ENCODE data around the gene MSMB.

The MSMB gene

DNA sequence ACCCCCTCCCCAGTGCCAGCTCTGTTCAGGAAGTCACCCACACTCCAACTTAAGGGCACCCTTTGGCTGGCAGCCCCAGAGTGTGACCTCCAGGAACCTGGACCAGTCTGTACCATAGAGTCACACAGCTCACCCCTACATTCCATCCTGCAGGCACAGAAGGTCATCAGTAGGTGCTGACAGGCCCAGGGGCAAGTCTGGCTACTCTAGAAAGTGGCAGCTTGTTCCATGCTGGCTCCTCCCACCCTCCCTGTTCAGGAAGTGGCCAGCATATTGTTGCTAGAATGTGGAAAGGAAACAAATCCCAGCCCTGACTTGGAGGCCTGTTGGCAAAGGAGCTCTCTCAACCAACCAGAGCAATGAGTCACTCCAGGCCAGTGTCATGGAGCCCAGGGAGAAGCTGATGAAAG lies 12.5 kb downstream of the MSMB start:
- peak; percentile 21 for DNase-seq (ENCODE audit: low spot score)

DNA sequence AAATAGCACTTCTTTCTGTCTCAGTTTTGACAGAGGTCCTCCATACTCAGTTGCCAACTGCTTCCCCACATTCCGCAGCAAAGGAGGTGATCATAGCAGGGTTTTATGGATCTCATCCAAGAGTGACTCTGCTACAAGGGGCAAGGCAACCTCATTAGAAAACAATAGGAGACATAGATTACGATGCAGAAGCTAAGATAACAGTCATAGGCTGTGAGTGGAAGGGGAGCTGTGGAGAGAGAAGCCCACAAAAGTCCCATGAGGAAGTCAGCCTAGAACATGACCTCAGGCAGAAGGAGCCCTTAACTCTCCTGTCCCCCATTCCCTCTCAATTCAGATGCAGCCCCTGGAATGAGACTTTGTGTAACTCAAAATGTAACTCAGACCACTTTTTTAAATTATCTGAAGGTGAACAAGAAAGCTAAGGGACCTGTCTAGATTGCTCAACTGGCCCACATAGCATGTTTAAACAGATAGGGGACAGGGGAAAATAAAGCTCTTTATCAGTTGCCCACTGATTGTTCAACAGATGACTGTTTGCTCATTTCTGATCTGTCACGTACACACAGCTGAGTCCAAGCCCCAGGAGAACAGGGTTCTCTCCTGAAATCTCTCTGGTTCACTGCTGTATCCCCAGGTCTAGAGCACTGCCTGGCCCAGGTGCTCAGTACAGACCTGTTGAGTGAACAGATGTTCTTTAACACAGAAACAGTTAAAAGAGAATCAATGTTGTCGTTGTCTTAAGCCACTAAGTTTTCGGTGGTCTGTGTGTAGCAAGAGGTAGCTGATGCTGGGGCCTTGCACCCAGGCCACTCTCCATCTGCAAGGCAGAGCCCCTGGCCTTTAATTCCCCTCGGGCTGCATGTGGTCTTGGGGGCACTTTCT lies 14.2 kb downstream of the MSMB start:
- no peak for DNase-seq (ENCODE audit: low spot score)

DNA sequence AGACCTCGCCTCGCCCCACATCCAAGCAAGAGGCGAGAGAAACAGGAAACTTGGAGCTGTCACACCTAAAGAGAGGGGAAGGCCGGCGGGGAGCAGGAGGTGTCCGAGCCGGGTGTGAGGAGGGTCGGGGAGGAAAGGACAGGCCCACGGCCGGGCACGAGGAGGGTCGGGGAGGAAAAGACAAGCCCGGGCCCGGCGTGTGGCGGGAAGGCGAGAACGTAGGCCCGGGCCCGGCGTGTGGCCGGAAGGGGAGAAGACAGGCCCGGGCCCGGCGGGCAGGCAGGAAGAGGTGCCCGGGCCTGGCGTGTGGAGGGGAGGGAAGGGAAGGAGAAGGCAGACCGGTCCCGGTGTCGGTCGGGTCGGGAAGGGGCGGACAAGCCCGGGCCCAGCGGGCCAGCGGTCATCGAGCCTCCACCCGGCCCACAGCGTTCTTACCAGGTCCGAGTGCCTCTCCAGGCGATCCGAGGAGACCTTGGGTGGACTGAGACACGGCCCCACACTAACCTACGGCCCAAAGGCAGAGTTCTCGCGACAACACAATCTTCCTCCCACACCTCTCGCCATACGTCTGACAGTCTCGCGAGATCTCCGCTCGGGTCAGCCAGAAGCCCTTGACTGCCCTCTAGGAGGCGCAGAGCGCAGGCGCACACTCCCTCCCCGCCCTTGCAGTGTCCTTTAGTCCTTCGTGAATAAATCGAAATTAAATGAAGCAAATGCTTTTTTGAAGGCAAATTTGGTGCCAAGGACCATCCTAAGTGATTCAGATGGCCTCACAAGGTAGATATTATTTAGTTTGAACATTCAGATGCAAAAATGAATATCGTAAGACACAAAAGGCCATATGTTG lies 15.8 kb downstream of the MSMB start, which contains the start of gene NCOA4:
Gene NCOA4 (minus strand): TSS at position 533 of the 847 bp plus-strand sequence. CDS start 13,943 bp downstream, outside the sequence.
- peak; percentile 98 for DNase-seq (ENCODE audit: low spot score)

DNA sequence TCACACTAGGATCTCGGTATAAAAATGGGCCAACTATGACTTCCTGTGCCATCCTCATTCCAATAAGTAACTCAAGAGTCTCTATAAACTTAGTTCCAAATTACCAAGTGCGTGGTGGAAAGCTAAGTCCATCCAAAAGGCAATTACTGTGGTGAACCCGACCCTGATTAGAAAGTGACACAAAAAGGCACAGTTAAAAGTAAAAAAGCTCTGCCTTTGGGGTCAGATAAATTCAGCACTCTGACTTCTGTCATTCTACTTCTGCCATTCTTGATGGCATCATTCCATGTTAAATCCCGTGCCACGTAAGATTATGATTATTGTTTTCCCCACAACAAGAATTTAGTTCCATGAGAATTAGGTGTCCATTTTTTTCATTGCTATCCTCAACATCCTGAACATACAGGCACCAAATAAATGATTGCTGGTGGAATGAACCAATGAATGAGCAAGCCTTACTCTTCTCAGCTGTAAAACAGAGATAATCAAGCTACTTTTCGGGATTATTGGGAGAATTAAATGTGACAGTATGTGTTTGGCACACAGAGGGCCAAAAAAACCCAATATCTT lies 16.5 kb downstream of the MSMB start:
- no peak for DNase-seq (ENCODE audit: low spot score)

DNA sequence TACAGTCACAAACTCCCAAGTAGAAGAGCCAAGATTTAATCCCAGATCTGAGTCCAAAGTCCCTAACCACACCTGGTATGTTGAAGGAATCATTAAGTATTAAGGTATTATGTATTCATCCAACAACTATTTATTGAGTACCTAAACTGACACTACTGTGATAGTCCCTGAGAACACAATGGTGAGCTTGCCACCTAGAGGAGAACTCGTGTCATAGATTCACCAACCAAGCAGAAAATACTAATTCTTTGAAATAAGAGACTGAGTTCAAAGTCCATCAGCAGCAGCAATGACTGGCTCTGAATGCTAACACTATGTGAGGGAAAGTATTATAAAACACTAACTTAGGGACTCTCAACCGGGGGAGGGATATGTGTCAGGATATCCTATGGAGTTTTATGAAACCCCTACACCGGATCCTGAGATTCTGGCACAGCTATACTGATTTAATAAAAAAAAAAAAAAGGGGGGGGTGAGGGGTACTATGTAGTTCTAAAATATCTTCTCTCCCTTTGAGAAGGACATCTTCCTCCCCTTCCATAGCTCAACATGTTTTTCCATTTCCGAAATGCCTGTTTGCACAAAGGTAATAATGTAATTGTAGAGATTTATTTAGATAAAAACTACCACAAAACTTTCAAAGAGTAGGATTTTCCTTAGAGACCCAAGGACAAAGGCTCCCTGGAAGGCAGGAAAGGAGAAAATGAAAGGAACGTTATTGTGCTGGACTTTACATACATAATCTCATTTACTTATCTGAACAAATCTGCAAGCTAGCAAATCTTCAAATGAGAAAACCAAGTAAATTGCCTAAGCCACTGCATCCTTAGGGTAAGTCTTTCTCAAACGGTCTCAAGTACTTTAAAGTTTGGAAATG lies 17.2 kb downstream of the MSMB start:
- peak; percentile 87 for DNase-seq (ENCODE audit: low spot score)

DNA sequence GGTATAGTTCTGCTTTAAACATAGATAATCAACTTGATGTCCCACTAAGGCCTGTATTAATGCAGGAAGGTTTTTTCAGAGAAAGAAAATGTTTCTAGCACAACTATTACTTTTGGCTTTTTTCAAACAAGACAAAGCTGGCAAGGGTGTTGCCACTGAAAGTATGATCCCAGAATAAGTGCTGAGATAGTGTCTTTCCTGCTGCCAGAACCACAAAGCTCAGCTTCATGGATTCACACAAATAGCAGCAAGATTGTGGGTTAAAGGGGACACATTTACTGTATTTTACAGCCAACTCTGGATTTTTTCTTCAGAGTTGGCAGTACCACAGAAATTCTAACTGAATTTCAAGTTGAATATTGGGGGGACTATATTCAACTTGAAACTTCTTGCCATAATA lies 20.0 kb downstream of the MSMB start:
- DNase-seq (ENCODE audit: low spot score): no peak

DNA sequence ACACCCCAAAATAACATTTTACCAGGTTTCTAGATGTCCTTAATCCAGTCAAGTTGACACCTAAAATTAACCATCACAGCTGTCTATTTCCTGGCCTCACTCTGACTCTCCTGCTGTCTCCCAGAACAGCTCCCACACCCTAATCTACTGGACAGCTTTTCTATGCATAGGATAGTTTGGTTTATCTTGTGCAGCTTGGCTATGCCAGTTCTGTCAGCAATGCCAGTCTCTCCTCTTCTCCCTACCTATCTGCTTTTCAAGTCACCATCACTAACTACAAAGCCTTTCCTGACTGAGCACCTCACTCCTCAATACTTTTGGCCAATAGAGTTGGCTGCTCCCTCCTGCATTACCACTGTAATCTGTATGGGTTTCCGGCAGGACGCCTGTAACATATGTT lies 20.7 kb downstream of the MSMB start:
- DNase-seq (ENCODE audit: low spot score): no peak

DNA sequence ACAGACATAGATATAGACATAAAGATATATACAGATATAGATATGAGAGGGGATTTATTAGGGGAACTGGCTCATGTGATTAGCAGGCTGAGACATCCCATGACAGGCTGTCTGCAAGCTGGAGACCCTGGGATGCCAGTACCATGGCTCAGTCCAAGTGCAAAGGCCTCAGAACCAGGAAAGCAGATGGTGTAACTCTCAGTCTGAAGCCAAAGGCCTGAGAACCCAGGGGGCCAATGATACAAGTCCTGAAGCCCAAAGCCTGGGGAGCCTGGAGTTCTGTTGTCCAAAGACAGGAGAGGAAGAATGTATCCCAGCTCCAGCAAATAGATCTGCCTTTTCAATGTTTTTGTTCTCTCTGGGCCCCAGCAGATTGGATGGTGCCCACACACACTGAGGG lies 21.1 kb downstream of the MSMB start:
- DNase-seq (ENCODE audit: low spot score): no peak

DNA sequence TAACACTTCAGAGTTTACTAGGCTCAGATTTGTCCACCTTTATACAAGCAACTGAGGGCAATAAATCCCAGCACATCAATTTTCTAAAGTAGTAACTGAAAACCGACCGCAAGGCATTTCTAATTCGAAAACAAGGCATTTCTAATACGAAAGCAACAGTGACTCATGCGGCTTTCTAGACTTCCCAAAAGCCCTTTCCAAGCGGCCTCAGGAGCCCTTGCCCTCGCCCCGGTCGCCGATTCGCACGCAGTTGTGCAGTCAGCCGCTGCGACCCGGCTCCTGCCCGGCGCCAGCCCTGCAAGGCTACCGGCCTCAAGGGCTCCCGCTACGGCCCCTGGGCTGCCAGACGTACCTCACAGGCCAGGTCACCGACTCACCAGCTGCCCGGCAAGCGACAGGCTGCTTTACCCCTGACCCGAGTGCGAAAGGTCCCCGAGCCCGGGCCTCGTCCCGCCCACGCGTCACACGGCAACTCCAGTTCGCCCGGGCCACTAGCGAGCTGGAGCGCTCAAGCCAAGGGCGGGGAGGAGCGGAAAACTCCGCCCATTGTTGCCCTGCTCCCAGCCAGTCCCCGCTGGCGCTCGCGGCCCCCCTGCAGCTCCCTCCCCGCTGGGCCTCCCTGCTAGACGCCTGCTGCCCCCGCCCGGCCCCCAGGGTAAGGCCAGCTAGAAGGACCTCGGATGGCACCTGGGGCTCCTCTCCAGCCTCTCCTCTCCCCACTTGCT lies 22.9 kb downstream of the MSMB start:
- DNase-seq (ENCODE audit: low spot score): peak; percentile 91

DNA sequence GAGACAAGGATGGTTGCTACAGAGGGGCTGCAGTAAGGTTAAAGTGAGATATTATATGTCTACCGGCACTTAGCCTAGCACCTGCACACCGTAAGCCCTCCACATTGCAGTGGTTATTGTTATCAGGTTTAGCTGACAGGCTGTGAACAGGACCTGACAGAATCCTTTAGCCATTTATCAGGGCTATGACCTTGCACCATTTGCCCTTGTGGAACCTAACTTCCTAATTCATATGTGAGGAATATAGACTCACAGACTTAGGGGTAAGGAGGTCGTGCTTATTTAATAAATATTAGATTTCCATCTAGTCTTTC lies 25.8 kb downstream of the MSMB start:
- DNase-seq (ENCODE audit: low spot score): no peak

DNA sequence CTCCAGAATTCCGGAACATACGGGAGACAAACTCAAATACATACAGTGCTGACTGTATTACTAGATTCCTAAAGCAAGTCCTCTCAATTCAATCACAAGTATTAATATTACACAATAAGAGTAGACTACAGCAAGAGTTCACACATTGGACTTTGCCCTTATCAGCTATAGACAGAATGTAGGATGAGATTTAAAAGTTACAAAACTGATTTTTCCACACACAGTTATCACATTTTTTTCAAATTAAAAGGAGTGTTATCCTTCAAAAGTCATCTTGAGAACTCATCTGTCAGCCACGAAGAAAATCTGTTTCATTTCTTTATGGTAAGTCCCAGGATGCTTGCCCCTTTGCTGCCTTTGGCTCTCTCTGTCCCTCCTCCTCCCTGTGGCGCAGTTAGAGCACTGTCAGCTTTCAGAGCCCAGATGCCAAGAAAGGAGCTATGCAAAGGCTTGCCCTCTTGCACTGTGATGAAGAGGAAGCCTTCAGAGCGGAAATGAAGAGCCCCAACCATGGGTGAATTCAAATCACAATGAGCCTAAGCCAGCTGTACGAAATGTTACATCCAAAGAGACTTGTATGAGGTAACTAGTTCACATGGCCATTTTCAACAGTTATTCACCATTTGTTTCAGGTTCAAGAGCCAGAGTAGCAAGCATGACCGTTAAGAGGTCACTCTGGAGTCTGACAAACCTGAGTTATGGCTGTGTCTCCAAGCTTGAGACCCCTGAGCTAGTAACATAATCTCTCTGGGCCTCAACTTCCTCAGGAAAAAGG lies 26.3 kb downstream of the MSMB start:
- no peak for DNase-seq (ENCODE audit: low spot score)

DNA sequence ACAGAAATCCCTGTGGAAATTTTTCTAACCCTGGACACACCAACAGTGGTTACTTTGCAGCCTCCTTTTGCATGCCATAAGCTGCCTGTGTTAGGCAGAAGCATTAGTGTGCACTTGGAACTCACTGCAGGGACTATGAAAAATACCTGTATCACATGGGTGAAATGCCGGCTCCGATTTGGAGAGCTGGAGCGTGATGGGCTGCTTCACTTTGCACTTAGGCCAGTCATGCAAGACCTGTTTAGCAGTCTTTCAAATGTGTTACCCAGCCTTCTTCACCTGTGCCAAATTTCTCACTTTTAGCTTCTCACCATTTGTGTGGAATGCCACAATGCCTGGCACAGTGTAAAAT lies 26.9 kb downstream of the MSMB start:
- DNase-seq (ENCODE audit: low spot score): no peak

DNA sequence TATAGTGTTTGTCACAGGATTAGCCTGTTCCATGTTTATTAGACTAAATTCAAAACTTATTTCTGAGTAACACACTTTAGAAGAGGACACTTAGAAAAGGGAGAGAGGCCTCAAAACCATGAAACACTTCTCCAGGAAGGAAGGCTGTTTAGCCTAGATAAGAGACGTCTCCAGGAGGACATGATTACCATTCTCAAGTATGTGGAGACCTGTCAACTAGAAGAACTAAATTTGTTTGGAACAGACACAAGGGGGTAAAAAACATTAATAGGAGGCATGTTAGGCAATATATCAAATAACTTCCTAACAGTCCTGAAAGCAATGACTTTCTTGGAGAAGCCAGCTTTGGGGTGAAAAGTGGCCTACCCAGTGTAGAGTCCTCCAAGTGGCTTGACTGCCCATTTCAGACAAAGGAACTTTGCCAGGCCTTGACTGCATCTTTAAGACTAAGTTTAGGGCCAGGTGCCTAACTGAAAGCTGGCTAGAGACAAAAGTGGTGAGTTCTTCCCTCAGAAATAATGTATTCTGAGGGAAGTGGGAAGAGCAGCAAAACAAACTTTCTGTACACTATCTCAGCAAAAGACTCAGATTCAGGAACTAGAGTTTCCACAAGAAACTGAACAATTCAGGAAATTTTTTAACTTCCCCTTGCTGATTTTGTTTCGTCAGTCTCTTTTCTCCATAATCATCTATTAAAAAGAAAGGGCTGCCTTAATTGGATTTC lies 27.5 kb downstream of the MSMB start:
- no peak for DNase-seq (ENCODE audit: low spot score)

DNA sequence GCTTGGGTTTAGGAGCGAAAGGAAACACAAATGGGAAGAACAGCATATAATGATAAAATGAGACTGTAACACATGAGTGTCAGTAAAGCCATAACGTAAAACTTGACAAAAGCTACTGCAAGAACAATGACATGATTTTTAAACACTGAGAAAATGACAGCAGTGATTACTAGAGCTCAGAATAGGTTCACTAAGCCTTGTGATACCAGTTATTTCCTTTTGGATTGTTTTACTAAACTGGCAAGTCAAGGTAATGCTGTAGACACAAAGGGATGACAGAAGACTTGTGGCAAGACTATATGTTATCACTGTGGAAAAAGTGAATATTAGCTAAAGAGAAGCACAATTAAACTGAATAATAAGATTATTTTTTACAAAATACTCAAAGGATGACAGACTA lies 28.3 kb downstream of the MSMB start:
- no peak for DNase-seq (ENCODE audit: low spot score)

DNA sequence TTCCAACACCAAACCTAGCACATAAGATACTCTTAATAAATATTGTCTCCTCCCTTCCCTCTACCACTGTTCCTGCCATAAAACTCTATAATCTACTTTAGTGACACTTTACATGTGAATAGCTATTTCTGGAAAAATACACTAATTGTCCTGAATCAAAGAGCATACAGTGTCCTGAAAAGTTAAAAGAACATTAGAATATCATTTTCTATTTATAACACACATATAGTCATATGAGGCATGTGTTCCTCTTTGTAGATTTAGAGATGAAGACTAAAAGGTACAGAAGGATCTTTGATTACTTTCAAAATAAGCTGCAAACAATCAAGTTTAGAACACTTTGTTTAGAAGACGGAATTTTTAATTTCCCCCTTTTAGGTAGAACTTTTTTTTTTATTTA lies 29.3 kb downstream of the MSMB start:
- no peak for DNase-seq (ENCODE audit: low spot score)

DNA sequence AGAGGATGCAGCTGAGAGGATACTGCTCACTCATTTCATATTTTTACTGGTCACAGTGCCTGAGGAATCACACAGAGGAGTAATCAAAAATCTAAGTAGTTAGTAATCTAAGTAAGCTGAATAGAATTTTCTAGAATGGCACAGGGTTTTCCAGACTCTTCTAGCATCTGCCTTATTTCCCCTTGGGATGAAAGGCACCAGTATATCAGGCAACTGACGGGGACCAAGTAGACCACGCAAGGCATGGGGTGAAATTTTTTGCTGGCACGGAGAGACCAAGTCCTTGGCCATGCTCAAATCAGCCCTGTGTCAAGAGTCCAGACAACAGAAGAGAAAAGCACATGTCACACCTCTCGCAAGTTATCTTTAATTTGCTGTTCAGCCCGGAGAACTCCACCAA lies 29.9 kb downstream of the MSMB start:
- no peak for DNase-seq (ENCODE audit: low spot score)

DNA sequence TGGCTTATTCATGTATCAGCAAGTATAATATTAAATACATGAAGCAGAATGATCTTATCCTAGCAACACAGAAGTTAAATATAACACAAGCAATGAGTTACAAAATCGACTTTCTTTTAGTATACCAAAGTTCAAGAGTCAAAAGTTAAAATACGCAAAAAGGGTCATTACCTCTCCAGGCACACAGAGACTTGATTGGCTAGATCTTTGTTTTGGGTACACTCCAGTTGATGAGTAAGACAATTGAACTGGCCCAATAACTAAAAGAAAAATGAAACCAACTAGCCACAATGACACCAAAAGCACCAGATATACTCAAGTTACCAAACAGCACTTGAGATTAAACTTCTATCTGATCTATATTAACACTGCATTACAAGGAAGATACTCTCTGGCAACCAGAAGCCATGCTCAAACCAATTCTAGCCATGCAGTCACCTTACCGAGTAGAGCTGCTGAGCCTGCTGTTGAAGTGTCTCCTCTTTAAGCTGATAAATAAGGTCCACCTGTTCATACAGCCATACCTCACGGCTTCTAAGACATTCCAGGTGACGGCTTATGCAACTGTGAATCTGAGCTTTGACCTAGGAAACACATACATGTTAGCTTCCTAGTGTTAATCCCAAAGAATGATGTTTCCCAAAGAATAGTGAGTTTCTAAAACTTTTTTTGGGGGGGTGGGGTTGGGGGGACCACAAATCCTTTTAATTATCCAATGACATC lies 31.2 kb downstream of the MSMB start:
- DNase-seq (ENCODE audit: low spot score): no peak

DNA sequence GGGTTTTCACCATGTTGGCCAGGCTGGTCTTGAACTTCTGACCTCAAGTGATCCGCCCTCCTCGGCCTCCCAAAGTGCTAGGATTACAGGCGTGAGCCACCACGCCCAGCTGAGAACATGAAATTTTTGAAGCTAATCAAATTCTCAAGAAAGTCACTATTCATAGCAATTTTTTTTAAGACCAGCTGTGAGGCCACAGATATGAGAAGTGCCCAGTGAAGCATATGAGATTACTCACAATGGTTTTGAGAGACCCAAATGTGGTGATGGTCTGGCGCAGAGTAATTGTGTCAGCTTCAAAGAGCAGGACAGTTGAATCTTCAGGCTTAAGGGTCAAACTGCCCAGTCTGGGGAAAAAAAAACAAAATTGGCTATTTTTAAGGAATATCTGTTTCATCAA lies 31.9 kb downstream of the MSMB start:
- DNase-seq (ENCODE audit: low spot score): no peak

DNA sequence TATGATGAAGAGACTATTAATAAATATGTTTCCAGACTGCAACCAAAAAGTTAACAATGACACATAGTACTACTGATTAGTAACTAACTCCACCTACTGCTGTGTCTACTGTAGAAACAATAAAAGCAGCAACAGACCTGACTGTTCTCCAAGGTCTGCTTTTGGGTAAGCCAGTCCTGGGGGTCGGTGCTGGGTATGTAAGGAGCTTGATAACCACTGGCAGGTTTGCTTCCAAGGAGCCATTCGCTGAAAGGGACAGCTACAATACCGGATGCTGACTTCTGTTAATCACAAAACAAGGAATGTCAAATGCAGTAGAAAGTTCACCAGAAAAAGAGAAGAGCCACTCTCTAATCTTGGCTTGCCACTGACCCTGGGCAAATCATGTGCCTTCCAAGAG lies 33.3 kb downstream of the MSMB start:
- DNase-seq (ENCODE audit: low spot score): no peak

Data from LoVo (cell line).